Endothelial cell (in vitro differentiated cells): ENCODE results near the gene PXDN. TPM values are rescaled to one million over a fixed set of nuclear protein-coding genes. Genes with fewer than 3 reads are reported as not detected.

Source experiments
- DNase-seq: peaks from one replicate; pipeline ENCODE4 v3.0.0; 2021; ENCODE audit warnings: low spot score
- H3K27ac Mint-ChIP-seq: one replicate; pipeline ENCODE4 v1.8.0; 2021; ENCODE audit warnings: mixed read lengths, inconsistent platforms; ENCODE audit not compliant: unreplicated experiment
- H3K27me3 Mint-ChIP-seq: one replicate; pipeline ENCODE4 v1.8.0; 2021; ENCODE audit warnings: mild to moderate bottlenecking, moderate library complexity, mixed read lengths, inconsistent platforms; ENCODE audit not compliant: unreplicated experiment
- H3K36me3 Mint-ChIP-seq: one replicate; pipeline ENCODE4 v1.8.0; 2021; ENCODE audit warnings: mild to moderate bottlenecking, low read depth, mixed read lengths, inconsistent platforms; ENCODE audit not compliant: unreplicated experiment
- H3K4me1 Mint-ChIP-seq: one replicate; pipeline ENCODE4 v1.8.0; 2021; ENCODE audit warnings: mild to moderate bottlenecking, mixed read lengths, inconsistent platforms; ENCODE audit not compliant: unreplicated experiment
- H3K4me3 Mint-ChIP-seq: one replicate; pipeline ENCODE4 v1.8.0; 2021; ENCODE audit warnings: mild to moderate bottlenecking, mixed read lengths, inconsistent platforms; ENCODE audit not compliant: unreplicated experiment
- H3K9me3 Mint-ChIP-seq: one replicate; pipeline ENCODE4 v1.8.0; 2021; ENCODE audit warnings: mixed read lengths, inconsistent platforms; ENCODE audit not compliant: unreplicated experiment
- CTCF ChIP-seq: fragments of 200-600 bp; sonication (generic); IDR thresholded peaks from one replicate; pipeline ENCODE4 v1.5.0; 2021; ENCODE audit warnings: antibody characterized with exemption; ENCODE audit not compliant: unreplicated experiment
- total RNA-seq: library from RNA; stranded (reverse); fragmentation: NEBNext Ultra II Directional; extraction: Animal tissue kit (Norgen Biotek cat#: 25700); gene quantifications from one replicate; pipeline ENCODE4 v1.2.1, GENCODE V29; 2021; ENCODE audit not compliant: unreplicated experiment

PXDN gene
- total RNA-seq, 1 donor from 2014 or later = 521 TPM

- no peak overlapping the region for H3K27ac Mint-ChIP-seq
- no peaks in the 10 kb centered on the region for H3K9me3 Mint-ChIP-seq
- DNase-seq = no peak
- H3K36me3 Mint-ChIP-seq = peaks cover 23% of the 10 kb centered on the region
- no peak for TF ChIP-seq CTCF
- H3K4me1 Mint-ChIP-seq = peaks cover 30% of the 10 kb centered on the region
- peak overlapping the region; percentile 97 for H3K4me3 Mint-ChIP-seq
- H3K27me3 Mint-ChIP-seq = peaks cover 28% of the 10 kb centered on the region
These were observed 1.1 kb upstream of the PXDN start for GRCh38 chr2:1745171-1746023.

GRCh38 chr2:1744151-1744445 lies 217 bp downstream of the PXDN start:
- peak; percentile 60 for DNase-seq
- Mint-ChIP-seq H3K27me3 (peaks cover 25% of the 10 kb centered on the region), H3K36me3 (peaks cover 29% of the 10 kb centered on the region), H3K4me3 (peak overlapping the region; percentile 84), H3K27ac (no peak overlapping the region), H3K4me1 (peaks cover 38% of the 10 kb centered on the region), H3K9me3 (no peaks in the 10 kb centered on the region)
- TF ChIP-seq CTCF = no peak

GRCh38 chr2:1743396-1744150 lies 742 bp downstream of the PXDN start:
- DNase-seq = peak; percentile 60
- Mint-ChIP-seq H3K4me3 (peak overlapping the region; percentile 84), H3K4me1 (peaks cover 43% of the 10 kb centered on the region), H3K27ac (no peak overlapping the region), H3K27me3 (peaks cover 25% of the 10 kb centered on the region), H3K9me3 (no peaks in the 10 kb centered on the region), H3K36me3 (peaks cover 32% of the 10 kb centered on the region)
- no peak for TF ChIP-seq CTCF

GRCh38 chr2:1742681-1743395 lies 1.5 kb downstream of the PXDN start:
- Mint-ChIP-seq H3K27me3 (peaks cover 24% of the 10 kb centered on the region), H3K9me3 (no peaks in the 10 kb centered on the region), H3K36me3 (peaks cover 32% of the 10 kb centered on the region), H3K4me1 (peaks cover 44% of the 10 kb centered on the region), H3K4me3 (peak overlapping the region; percentile 94), H3K27ac (peak overlapping the region; percentile 95)
- peak; percentile 77 for DNase-seq
- TF ChIP-seq CTCF = no peak
